Fibroblast of the aortic adventitia (primary cell): ENCODE results near the gene ADARB2. TPM values are rescaled to one million over a fixed set of nuclear protein-coding genes. Genes with fewer than 3 reads are reported as not detected.

ENCODE experiments used
- DNase-seq: peaks from one replicate; pipeline ENCODE4 v3.0.0-alpha.2; 2010; ENCODE audit warnings: low read depth
- H3K4me3 ChIP-seq: 2 replicates; pipeline ENCODE4 v1.5.1; 2011; ENCODE audit warnings: low read depth, mild to moderate bottlenecking, control low read depth, low read length, moderate library complexity
- total RNA-seq: library from RNA; depleted of rRNA; stranded (reverse); fragments of >200 nt; gene quantifications from 2 replicates; pipeline ENCODE4 v1.2.3, GENCODE V29; 2012; ENCODE audit warnings: low replicate concordance
- TF ChIP-seq, protein P1 (sequence below): IDR thresholded peaks from 2 replicates; pipeline ENCODE4 v1.5.1; 2011; ENCODE audit warnings: mild to moderate bottlenecking, low read length, control low read depth, inconsistent platforms; ENCODE audit not compliant: insufficient read depth

Gene ADARB2
- total RNA-seq, 1 donor = not detected

DNA sequence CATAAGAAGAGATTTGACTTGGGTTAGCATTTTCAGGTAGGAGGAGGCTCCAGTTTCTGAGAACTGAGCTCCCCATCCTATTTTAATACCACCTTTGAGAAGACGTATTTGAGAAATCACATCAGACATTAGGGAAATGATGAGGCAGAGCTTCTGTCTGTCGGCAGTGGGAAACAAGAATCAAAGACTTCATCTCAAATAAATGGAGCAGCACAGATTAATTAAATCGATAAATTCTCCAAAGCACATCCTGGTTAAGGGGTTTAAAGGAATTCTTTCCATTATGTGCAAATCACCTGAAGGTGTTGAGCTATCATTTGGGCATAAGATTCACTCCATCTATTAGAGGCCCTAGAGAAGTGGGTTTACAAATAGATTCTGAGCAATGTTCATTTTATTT is 7.6 kb downstream of the ADARB2 start:
- no peak for DNase-seq
- TF ChIP-seq, protein P1, sequence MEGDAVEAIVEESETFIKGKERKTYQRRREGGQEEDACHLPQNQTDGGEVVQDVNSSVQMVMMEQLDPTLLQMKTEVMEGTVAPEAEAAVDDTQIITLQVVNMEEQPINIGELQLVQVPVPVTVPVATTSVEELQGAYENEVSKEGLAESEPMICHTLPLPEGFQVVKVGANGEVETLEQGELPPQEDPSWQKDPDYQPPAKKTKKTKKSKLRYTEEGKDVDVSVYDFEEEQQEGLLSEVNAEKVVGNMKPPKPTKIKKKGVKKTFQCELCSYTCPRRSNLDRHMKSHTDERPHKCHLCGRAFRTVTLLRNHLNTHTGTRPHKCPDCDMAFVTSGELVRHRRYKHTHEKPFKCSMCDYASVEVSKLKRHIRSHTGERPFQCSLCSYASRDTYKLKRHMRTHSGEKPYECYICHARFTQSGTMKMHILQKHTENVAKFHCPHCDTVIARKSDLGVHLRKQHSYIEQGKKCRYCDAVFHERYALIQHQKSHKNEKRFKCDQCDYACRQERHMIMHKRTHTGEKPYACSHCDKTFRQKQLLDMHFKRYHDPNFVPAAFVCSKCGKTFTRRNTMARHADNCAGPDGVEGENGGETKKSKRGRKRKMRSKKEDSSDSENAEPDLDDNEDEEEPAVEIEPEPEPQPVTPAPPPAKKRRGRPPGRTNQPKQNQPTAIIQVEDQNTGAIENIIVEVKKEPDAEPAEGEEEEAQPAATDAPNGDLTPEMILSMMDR = no peak
- H3K4me3 ChIP-seq = no peak overlapping the region

DNA sequence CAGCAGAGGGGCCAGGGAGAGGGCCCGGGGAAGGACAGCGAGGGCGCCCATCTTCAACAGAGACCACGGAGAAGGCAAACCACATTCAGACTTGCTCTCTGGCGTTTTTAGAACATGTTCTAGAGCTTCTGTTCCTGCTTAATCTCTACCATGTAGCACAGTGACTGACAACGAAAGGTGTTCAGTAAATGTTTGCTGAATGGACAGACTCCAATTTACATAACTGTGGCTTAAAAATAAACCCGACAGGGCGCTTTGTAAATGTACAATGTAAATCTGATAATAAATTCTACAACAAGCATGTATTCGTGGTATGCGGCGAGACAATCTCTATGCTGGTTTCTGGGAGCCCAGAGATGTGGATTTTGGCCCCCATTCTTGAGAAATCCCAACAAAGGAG is 10.5 kb downstream of the ADARB2 start:
- no peak for DNase-seq
- TF ChIP-seq, protein P1 = no peak
- H3K4me3 ChIP-seq = no peak overlapping the region

GRCh38 chr10:1724921-1725488 is 12.3 kb downstream of the ADARB2 start:
- no peak for DNase-seq
- TF ChIP-seq, protein P1 = no peak
- no peak overlapping the region for H3K4me3 ChIP-seq

DNA sequence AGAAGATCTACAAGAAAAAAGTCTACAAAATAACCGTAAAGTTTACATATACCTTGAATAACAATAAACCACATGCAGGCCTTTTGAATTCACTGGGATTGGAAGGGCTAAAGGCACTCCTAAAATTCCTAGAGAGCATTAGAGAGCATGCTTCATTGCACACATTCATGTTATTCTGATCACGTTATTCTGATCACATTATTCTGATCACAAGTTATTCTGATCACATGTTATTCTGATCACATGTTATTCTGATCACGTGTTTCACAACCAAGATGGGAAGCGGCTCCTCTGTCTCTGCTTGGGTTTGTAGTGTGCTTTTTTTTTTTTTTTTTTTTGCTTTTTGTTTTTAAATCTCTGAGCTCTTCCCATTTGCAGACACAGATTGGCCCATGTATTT is 20.5 kb downstream of the ADARB2 start:
- no peak for DNase-seq
- no peak overlapping the region for H3K4me3 ChIP-seq
- TF ChIP-seq, protein P1 = no peak

DNA sequence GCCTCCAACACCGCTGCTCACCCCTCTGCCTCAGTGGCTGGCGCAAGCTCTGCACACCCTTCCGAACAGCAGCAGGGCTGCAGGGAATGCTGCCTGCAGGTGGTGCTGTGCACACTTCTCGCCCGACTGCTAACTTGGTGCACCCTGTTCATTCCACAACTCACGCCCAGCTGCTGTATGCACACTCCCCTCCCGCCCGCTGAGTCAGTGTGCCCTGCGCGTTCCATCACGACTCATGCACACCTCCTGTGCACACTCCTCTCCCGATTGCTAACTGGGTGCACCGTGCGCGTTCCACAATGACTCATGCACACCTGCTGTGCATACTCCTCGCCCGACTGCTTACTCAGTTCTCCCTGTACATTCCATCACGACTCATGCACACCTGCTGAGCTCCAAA is 21.5 kb downstream of the ADARB2 start:
- no peak for DNase-seq
- no peak overlapping the region for H3K4me3 ChIP-seq
- TF ChIP-seq, protein P1 = no peak

- DNase-seq = no peak
- no peak overlapping the region for H3K4me3 ChIP-seq
- TF ChIP-seq, protein P1 = no peak
Observed at GRCh38 chr10:1712944-1713671, 24.2 kb downstream of the ADARB2 start.

GRCh38 chr10:1712314-1712713 is 25.0 kb downstream of the ADARB2 start:
- TF ChIP-seq, protein P1 = no peak

More at GRCh38 chr10:1712314-1712713, 25.0 kb downstream of the ADARB2 start:
- no peak overlapping the region for H3K4me3 ChIP-seq
- no peak for DNase-seq
